K562 (cell line): ENCODE measurements around the gene MACROD2. TPM values are rescaled to one million over a fixed set of nuclear protein-coding genes. Genes with fewer than 3 reads are reported as not detected.

Experiments used
- ATAC-seq: fragments of 200-7000 bp; cut with Tn5 transposase; 3 replicates; pipeline ENCODE4 v1.9.1; 2020; ENCODE audit warnings: moderate library complexity
- BruUV-seq: library from RNA; stranded (reverse); fragments of 400-500 nt; replicated peaks from 2 replicates; lab custom pipeline; 2021; lab: Mats Ljungman, UMichigan
- CTCF ChIA-PET: fragments of 300-600 bp; formaldehyde crosslinking; extraction: SDS; loops from one replicate; lab custom pipeline; 2021; ENCODE audit warnings: low intra/inter-chr PET ratio; lab: Yijun Ruan, JAX
- POLR2A ChIA-PET: fragments of 300-600, 350-650 bp; sonication (Branson Sonifier 250); formaldehyde crosslinking; extraction: SDS; loops from one replicate; lab custom pipeline; 2021; ENCODE audit warnings: antibody characterized with exemption, inconsistent platforms; lab: Yijun Ruan, JAX
- DNase-seq, 4 experiments: peaks; one replicate each; pipeline versions ENCODE4 v3.0.0 to v3.0.0-alpha.2; 2011 to 2018; ENCODE audit warnings: low spot score in 3 of 4, mixed read lengths in 3 of 4; ENCODE audit errors: extremely low read depth in 1 of 4
- FAIRE-seq: peaks from 2 replicates; lab custom pipeline; 2011; peaks lifted over from hg19 to GRCh38; lab: Jason Lieb, UNC
- H2AFZ ChIP-seq: 2 replicates; pipeline ENCODE4 v1.6.0; 2011; ENCODE audit warnings: low read depth, low read length, control low read depth, inconsistent platforms
- H3K27ac ChIP-seq: fragments of 200-600 bp; 3 replicates; pipeline ENCODE4 v1.8.0; 2011; ENCODE audit warnings: low read depth, mild to moderate bottlenecking, control low read depth, inconsistent platforms, low read length, moderate library complexity, mixed read lengths; ENCODE audit errors: extremely low read depth
- H3K27me3 ChIP-seq, 2 experiments: fragments of 300-600 bp in 1 of 2; 2 replicates in 1 of 2; 3 replicates in 1 of 2; pipeline versions ENCODE4 v1.6.0 to v1.8.0; 2011; ENCODE audit warnings: inconsistent platforms in 2 of 2, low read length in 2 of 2, mild to moderate bottlenecking in 1 of 2, mixed read lengths in 1 of 2, moderate library complexity in 1 of 2; ENCODE audit not compliant: control insufficient read depth in 2 of 2, insufficient read depth in 2 of 2
- H3K36me3 ChIP-seq: fragments of 300-600 bp; 3 replicates; pipeline ENCODE4 v1.8.0; 2011; ENCODE audit warnings: mild to moderate bottlenecking, low read length, inconsistent platforms; ENCODE audit not compliant: control insufficient read depth, insufficient read depth
- H3K4me1 ChIP-seq, 2 experiments: fragments of 200-600 bp in 1 of 2; replicated peaks in 1 of 2; 2 replicates in 1 of 2; 3 replicates in 1 of 2; pipeline versions ENCODE4 v1.5.1 to v1.8.0; 2011; ENCODE audit warnings: inconsistent platforms in 2 of 2, low read length in 2 of 2, mild to moderate bottlenecking in 1 of 2, mixed read lengths in 1 of 2, moderate library complexity in 1 of 2; ENCODE audit not compliant: control insufficient read depth in 2 of 2, insufficient read depth in 2 of 2
- H3K4me2 ChIP-seq: 2 replicates; pipeline ENCODE4 v1.6.1; 2011; ENCODE audit warnings: low read length, control low read depth, inconsistent platforms, mixed read lengths; ENCODE audit not compliant: insufficient read depth
- H3K4me3 ChIP-seq: fragments of 200-600 bp; sonication (generic), shearing (Covaris generic); 2 replicates; pipeline ENCODE4 v1.5.1; 2016; ENCODE audit warnings: control low read depth, inconsistent platforms
- H3K79me2 ChIP-seq: fragments of 200-600 bp; 3 replicates; pipeline ENCODE4 v1.8.0; 2011; ENCODE audit warnings: low read length, inconsistent platforms; ENCODE audit not compliant: control insufficient read depth, insufficient read depth
- H3K9ac ChIP-seq, 2 experiments: 2 replicates each; pipeline versions ENCODE4 v1.6.0 to v1.6.1; 2011; ENCODE audit warnings: low read depth in 2 of 2, low read length in 2 of 2, control low read depth in 1 of 2, inconsistent platforms in 1 of 2, mild to moderate bottlenecking in 1 of 2, mixed read lengths in 1 of 2; ENCODE audit not compliant: insufficient read depth in 1 of 2
- H3K9me1 ChIP-seq: one replicate; pipeline ENCODE4 v1.6.0; 2011; ENCODE audit warnings: inconsistent platforms, mild to moderate bottlenecking, low read length, moderate library complexity; ENCODE audit not compliant: control insufficient read depth, insufficient read depth
- H3K9me3 ChIP-seq: replicated peaks from 2 replicates; pipeline ENCODE4 v1.5.1; 2011; ENCODE audit warnings: low read depth, low read length, inconsistent platforms; ENCODE audit not compliant: control insufficient read depth, insufficient read depth
- H4K20me1 ChIP-seq: replicated peaks from 2 replicates; pipeline ENCODE4 v1.6.1; 2011; ENCODE audit warnings: low read length, inconsistent platforms, mixed read lengths; ENCODE audit not compliant: control insufficient read depth, insufficient read depth
- CHD1 ChIP-seq: fragments of 200-600 bp; sonication (generic); IDR thresholded peaks from one replicate; pipeline ENCODE4 v1.6.1; 2012; ENCODE audit warnings: mild to moderate bottlenecking, moderate library complexity, low read length, inconsistent platforms
- L3MBTL2 ChIP-seq: fragments of 450-650 bp; IDR thresholded peaks from 2 replicates; pipeline ENCODE4 v1.6.1; 2016; ENCODE audit warnings: mild to moderate bottlenecking, moderate library complexity
- NFRKB ChIP-seq: fragments of 450-650 bp; IDR thresholded peaks from 2 replicates; pipeline ENCODE4 v1.6.1; 2016; ENCODE audit warnings: low read depth
- NFYB ChIP-seq: IDR thresholded peaks from 2 replicates; pipeline ENCODE4 v1.6.1; 2011; ENCODE audit warnings: mild to moderate bottlenecking, moderate library complexity; ENCODE audit not compliant: insufficient read length; ENCODE audit errors: extremely low read depth
- RBM14 ChIP-seq: fragments of 200-400 bp; formaldehyde crosslinking; IDR thresholded peaks from 2 replicates; pipeline ENCODE4 v1.6.1; 2018; ENCODE audit warnings: low read depth, mild to moderate bottlenecking, low read length, moderate library complexity, borderline replicate concordance; ENCODE audit not compliant: insufficient read depth
- RNF2 ChIP-seq: sonication (generic); IDR thresholded peaks from 2 replicates; pipeline ENCODE4 v1.6.1; 2016
- SIRT6 ChIP-seq: IDR thresholded peaks from one replicate; pipeline ENCODE4 v1.6.1; 2012; ENCODE audit warnings: low read depth, mild to moderate bottlenecking, control low read depth, inconsistent platforms, low read length, moderate library complexity
- TBL1XR1 ChIP-seq, 2 experiments: IDR thresholded peaks; 2 replicates each; pipeline ENCODE4 v1.6.1; 2012; ENCODE audit warnings: improper control_type of control experiment in 2 of 2, low read length in 2 of 2, mild to moderate bottlenecking in 1 of 2
- ZNF175 ChIP-seq: fragments of 200-800 bp; sonication (Bioruptor generic); IDR thresholded peaks from 2 replicates; pipeline ENCODE4 v1.6.1; 2016; ENCODE audit warnings: low read depth, mild to moderate bottlenecking, missing genetic modification characterization, missing compliant biosample characterization
- ZNF778 ChIP-seq: fragments of 450-650 bp; formaldehyde crosslinking; IDR thresholded peaks from 2 replicates; pipeline ENCODE4 v1.4.0; 2020; ENCODE audit warnings: mild to moderate bottlenecking, moderate library complexity
- WGBS: fragments of 100-300 bp; shearing (Covaris generic); methylation state at CpG from one replicate; pipeline ENCODE4 v1.1.6; 2016; ENCODE audit warnings: low coverage, mixed read lengths; ENCODE audit not compliant: insufficient coverage; ENCODE audit errors: missing lambda C conversion rate; 5-methylcytosine and 5-hydroxymethylcytosine counted together
- in situ Hi-C: fragments of 300-500 bp; cut with MboI; formaldehyde crosslinking; loops from 4 replicates; pipeline ENCODE4 v1.15.0; 2018; ENCODE audit warnings: inconsistent platforms, mixed read lengths
- intact Hi-C: fragments of 100-400 bp; cut with micrococcal nuclease; formaldehyde crosslinking; loops from 2 replicates; pipeline ENCODE4 v1.14.2; 2022
- polyA plus RNA-seq, 8 experiments: library from polyadenylated mRNA; depleted of rRNA in 4 of 8; stranded (reverse) in 5 of 8; unstranded in 3 of 8; fragments of >200 nt; fragmentation: Nextera tagmentation in 2 of 8; fragmentation: Illumina TruSeq in 1 of 8; extraction: Ambion mirVana in 2 of 8; extraction: Trizol in 1 of 8; gene quantifications; 2 replicates each; pipeline versions ENCODE4 v1.2.1 to v1.2.3, GENCODE V29; 2011 to 2014; ENCODE audit warnings: inconsistent platforms in 1 of 8, missing spikeins in 1 of 8
- total RNA-seq, 7 experiments: library from RNA; depleted of rRNA in 6 of 7; stranded (reverse); fragments of >200 nt in 6 of 7; fragmentation: Illumina TruSeq in 2 of 7; extraction: Trizol in 2 of 7; gene quantifications; 2 replicates each; pipeline versions ENCODE4 v1.2.1 to v1.2.3, GENCODE V29; 2011 to 2021; ENCODE audit warnings: low replicate concordance in 1 of 7
- TF ChIP-seq, protein P1 (sequence below): fragments of 250-450 bp; sonication (Bioruptor Pico); IDR thresholded peaks from 2 replicates; pipeline ENCODE4 v1.4.0; 2020; ENCODE audit warnings: mild to moderate bottlenecking
- TF ChIP-seq, protein P2 (sequence below), 2 experiments: fragments of 450-650 bp in 1 of 2; sonication (generic) in 1 of 2; formaldehyde crosslinking; conservative IDR thresholded peaks; 2 replicates each; pipeline versions ENCODE4 v1.4.0 to v1.8.1; 2020 to 2022; ENCODE audit warnings: mild to moderate bottlenecking in 1 of 2, missing genetic modification reagents in 1 of 2
- TF ChIP-seq, protein P3 (sequence below): fragments of 450-650 bp; IDR thresholded peaks from 2 replicates; pipeline ENCODE4 v1.6.1; 2018; ENCODE audit warnings: mild to moderate bottlenecking, low read depth; ENCODE audit not compliant: partially characterized antibody
- TF ChIP-seq, protein P4 (sequence below): IDR thresholded peaks from 2 replicates; pipeline ENCODE4 v1.6.1; 2016; ENCODE audit warnings: missing genetic modification characterization, missing compliant biosample characterization
- TF ChIP-seq, protein P5 (sequence below): sonication (generic); formaldehyde crosslinking; IDR thresholded peaks from 2 replicates; pipeline ENCODE4 v1.8.0; 2023; ENCODE audit warnings: mild to moderate bottlenecking, missing genetic modification reagents

Gene MACROD2
- total and polyA plus RNA-seq, 9 of the 15 experiments (the other 6 are each of a cell fraction or from before 2014, with no cell fraction given): not detected

DNA sequence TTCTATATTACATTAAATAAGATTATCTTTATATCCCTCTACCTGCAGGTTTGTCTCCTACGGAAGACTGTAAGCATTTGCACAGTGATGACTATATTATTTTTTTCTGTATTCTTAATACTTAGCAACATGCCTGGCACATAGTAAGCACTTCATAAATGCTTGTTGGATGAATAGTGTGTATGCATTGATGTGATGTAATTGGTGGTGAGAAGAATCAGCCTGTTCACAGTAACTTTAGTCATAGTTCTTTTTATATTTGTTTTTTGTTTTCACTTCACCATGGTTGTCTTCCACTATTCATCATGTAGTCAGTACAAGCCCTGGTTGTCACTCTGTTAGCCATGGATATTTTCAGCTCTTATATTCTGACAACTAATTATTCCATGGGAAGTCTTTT, 526.1 kb downstream of the MACROD2 start:
- H3K36me3 ChIP-seq: no peaks in the 10 kb centered on the region
- in situ Hi-C loops (no loop called here), intact Hi-C loops (no loop called here)
- POLR2A ChIA-PET: no interaction called here
- no peaks in the 10 kb centered on the region for H3K27me3 ChIP-seq
- H3K4me3 ChIP-seq: no peak overlapping the region
- no peak for ATAC-seq
- no peak overlapping the region for H3K9ac ChIP-seq
- no peaks in the 10 kb centered on the region for H3K4me1 ChIP-seq
- CTCF ChIA-PET: no interaction called here
- no peaks in the 10 kb centered on the region for H3K79me2 ChIP-seq
- FAIRE-seq: no peak
- TF ChIP-seq, protein P1, sequence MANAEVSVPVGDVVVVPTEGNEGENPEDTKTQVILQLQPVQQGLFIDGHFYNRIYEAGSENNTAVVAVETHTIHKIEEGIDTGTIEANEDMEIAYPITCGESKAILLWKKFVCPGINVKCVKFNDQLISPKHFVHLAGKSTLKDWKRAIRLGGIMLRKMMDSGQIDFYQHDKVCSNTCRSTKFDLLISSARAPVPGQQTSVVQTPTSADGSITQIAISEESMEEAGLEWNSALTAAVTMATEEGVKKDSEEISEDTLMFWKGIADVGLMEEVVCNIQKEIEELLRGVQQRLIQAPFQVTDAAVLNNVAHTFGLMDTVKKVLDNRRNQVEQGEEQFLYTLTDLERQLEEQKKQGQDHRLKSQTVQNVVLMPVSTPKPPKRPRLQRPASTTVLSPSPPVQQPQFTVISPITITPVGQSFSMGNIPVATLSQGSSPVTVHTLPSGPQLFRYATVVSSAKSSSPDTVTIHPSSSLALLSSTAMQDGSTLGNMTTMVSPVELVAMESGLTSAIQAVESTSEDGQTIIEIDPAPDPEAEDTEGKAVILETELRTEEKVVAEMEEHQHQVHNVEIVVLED: no peak
- TF ChIP-seq ZNF778 (CRISPR knock-in tag) (no peak), RBM14 (no peak), NFYB (no peak), L3MBTL2 (no peak), CHD1 (no peak), NFRKB (no peak), RNF2 (no peak), TBL1XR1 (IDR thresholded peaks at IDR 0.05; ENCODE audit: low read length in 2 of 2) (no peak), SIRT6 (no peak), ZNF175 (CRISPR knock-in tag) (no peak)
- TF ChIP-seq, protein P2, sequence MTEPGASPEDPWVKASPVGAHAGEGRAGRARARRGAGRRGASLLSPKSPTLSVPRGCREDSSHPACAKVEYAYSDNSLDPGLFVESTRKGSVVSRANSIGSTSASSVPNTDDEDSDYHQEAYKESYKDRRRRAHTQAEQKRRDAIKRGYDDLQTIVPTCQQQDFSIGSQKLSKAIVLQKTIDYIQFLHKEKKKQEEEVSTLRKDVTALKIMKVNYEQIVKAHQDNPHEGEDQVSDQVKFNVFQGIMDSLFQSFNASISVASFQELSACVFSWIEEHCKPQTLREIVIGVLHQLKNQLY (CRISPR knock-in tag; conservative IDR thresholded peaks at IDR 0.05): no peak
- TF ChIP-seq, protein P3, sequence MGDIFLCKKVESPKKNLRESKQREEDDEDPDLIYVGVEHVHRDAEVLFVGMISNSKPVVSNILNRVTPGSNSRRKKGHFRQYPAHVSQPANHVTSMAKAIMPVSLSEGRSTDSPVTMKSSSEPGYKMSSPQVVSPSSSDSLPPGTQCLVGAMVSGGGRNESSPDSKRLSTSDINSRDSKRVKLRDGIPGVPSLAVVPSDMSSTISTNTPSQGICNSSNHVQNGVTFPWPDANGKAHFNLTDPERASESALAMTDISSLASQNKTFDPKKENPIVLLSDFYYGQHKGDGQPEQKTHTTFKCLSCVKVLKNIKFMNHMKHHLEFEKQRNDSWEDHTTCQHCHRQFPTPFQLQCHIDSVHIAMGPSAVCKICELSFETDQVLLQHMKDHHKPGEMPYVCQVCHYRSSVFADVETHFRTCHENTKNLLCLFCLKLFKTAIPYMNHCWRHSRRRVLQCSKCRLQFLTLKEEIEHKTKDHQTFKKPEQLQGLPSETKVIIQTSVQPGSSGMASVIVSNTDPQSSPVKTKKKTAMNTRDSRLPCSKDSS: no peak
- TF ChIP-seq, protein P4, sequence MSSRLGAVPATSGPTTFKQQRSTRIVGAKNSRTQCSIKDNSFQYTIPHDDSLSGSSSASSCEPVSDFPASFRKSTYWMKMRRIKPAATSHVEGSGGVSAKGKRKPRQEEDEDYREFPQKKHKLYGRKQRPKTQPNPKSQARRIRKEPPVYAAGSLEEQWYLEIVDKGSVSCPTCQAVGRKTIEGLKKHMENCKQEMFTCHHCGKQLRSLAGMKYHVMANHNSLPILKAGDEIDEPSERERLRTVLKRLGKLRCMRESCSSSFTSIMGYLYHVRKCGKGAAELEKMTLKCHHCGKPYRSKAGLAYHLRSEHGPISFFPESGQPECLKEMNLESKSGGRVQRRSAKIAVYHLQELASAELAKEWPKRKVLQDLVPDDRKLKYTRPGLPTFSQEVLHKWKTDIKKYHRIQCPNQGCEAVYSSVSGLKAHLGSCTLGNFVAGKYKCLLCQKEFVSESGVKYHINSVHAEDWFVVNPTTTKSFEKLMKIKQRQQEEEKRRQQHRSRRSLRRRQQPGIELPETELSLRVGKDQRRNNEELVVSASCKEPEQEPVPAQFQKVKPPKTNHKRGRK (tag): no peak
- TF ChIP-seq, protein P5, sequence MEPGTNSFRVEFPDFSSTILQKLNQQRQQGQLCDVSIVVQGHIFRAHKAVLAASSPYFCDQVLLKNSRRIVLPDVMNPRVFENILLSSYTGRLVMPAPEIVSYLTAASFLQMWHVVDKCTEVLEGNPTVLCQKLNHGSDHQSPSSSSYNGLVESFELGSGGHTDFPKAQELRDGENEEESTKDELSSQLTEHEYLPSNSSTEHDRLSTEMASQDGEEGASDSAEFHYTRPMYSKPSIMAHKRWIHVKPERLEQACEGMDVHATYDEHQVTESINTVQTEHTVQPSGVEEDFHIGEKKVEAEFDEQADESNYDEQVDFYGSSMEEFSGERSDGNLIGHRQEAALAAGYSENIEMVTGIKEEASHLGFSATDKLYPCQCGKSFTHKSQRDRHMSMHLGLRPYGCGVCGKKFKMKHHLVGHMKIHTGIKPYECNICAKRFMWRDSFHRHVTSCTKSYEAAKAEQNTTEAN (CRISPR knock-in tag): no peak
- H3K27ac ChIP-seq: no peak overlapping the region
- no peak for DNase-seq
- no peaks in the 10 kb centered on the region for H3K9me1 ChIP-seq
- no peak overlapping the region for H2AFZ ChIP-seq
- WGBS: 6% methylated on average over 1 of the region's 1 CpG
- no TSS peak for BruUV-seq
- H3K4me2 ChIP-seq: no peak overlapping the region
- H4K20me1 ChIP-seq: no peaks in the 10 kb centered on the region
- no peaks in the 10 kb centered on the region for H3K9me3 ChIP-seq
